HG03457 (cell line): ENCODE data around the gene RSL24D1.
"Not testable (repeated sequence)": the region's sequence is repeated elsewhere in the genome, so short reads cannot be mapped to it uniquely, and the experiment has no call there.

ENCODE experiments used
- ATAC-seq: cut with Tn5 transposase; IDR thresholded peaks from one replicate; pipeline ENCODE4 v1.9.1; 2021; ENCODE audit warnings: moderate number of reproducible peaks; ENCODE audit not compliant: unreplicated experiment

Gene RSL24D1

GRCh38 chr15:55220606-55221005 is 23.9 kb upstream of the RSL24D1 start:
- no peak for ATAC-seq

- no peak for ATAC-seq
Observed at GRCh38 chr15:55218056-55218455, 21.3 kb upstream of the RSL24D1 start.

- ATAC-seq = no peak
Observed at GRCh38 chr15:55204464-55204863, 7.7 kb upstream of the RSL24D1 start.

GRCh38 chr15:55202206-55202605 is 5.5 kb upstream of the RSL24D1 start:
- ATAC-seq = no peak

GRCh38 chr15:55198706-55199105 is 2.0 kb upstream of the RSL24D1 start:
- no peak for ATAC-seq

- no peak for ATAC-seq
Observed at GRCh38 chr15:55197719-55198118, 978 bp upstream of the RSL24D1 start.

- peak; percentile 4 for ATAC-seq
Observed at GRCh38 chr15:55197362-55197705, 593 bp upstream of the RSL24D1 start.

GRCh38 chr15:55195996-55196395 is 745 bp downstream of the RSL24D1 start:
- ATAC-seq = no peak

- no peak for ATAC-seq
Observed at GRCh38 chr15:55194256-55194655, 2.5 kb downstream of the RSL24D1 start.

- no peak for ATAC-seq
Observed at GRCh38 chr15:55186331-55186730, 10.4 kb downstream of the RSL24D1 start.

- ATAC-seq = no peak
Observed at GRCh38 chr15:55183679-55184078, 13.1 kb downstream of the RSL24D1 start.

- no peak for ATAC-seq
Observed at GRCh38 chr15:55179141-55179540, 17.6 kb downstream of the RSL24D1 start.

GRCh38 chr15:55170361-55170760 is 26.4 kb downstream of the RSL24D1 start:
- ATAC-seq = no peak

- ATAC-seq = peak; percentile 75
Observed at GRCh38 chr15:55168350-55168974, 28.3 kb downstream of the RSL24D1 start.

- no peak for ATAC-seq
Observed at GRCh38 chr15:55164284-55164683, 32.5 kb downstream of the RSL24D1 start.

- no peak for ATAC-seq
Observed at GRCh38 chr15:55151631-55152030, 45.1 kb downstream of the RSL24D1 start.

- not testable (repeated sequence) for ATAC-seq
Observed at GRCh38 chr15:55143132-55143531, 53.6 kb downstream of the RSL24D1 start.

GRCh38 chr15:55133972-55134371 is 62.8 kb downstream of the RSL24D1 start:
- no peak for ATAC-seq

GRCh38 chr15:55132672-55133071 is 64.1 kb downstream of the RSL24D1 start:
- no peak for ATAC-seq
